ENCODE results near the gene RENBP. TPM values are rescaled to one million over a fixed set of nuclear protein-coding genes. Genes with fewer than 3 reads are reported as not detected.
A peak's percentile ranks its signal among the peaks of the same experiment; 100 is the strongest.

Gene RENBP
- total and polyA plus RNA-seq, 4 experiments from 2014 or later = 0.65 to 21.3 (median 17.2) TPM; not detected in 1

DNA sequence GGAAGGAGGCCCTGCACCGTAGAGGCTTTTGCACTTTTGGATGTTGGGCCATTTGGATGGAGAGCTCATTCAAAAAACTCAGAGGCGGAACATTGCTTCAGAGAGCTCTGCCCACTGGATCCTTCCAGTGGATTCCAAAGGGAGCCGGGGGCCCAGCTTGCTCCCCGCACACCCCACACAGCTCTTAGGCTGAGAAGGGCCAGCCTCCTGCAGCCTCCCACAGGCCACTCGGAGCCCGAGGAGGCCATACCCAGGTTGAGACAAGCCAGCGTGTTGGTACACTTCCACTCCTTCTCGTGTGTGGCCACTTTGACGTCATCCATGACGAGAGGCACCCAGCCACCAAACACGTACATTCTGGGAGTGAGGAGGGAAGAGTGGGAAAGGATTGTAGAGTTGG is 16.8 kb upstream of the RENBP start:
- H3K27ac ChIP-seq (ENCODE audit: low read depth, low read length) = no peak overlapping the region
- H3K4me1 ChIP-seq (ENCODE audit: insufficient read depth, low read length) = peaks cover 18% of the 10 kb centered on the region
- DNase-seq = no peak
- H3K27me3 ChIP-seq (ENCODE audit: insufficient read depth, low read length) = no peaks in the 10 kb centered on the region
- Mint-ChIP-seq H3K36me3 (peaks cover 26 to 51% of the 10 kb centered on the region in 2 donors), H3K4me3 (no peak overlapping the region), H3K27ac (peak overlapping the region in 1 of 7 donors; percentile 37), H3K27me3 (no peaks in the 10 kb centered on the region), H3K9me3 (no peaks in the 10 kb centered on the region), H3K4me1 (peaks cover 2 to 15% (median 8%) of the 10 kb centered on the region in 4 donors)
- intact Hi-C loops (cut with micrococcal nuclease) = no loop called here
- no peak overlapping the region for H3K4me3 ChIP-seq (ENCODE audit: low read length in 2 of 2)
- ChIA-PET CTCF (ENCODE audit: partially characterized antibody) (interaction anchor here (1.4 kb wide), 1 partner anchor 14 kb away, joined by 5 read pairs; no protein-coding TSS in a partner anchor), POLR2A (ENCODE audit: partially characterized antibody) (interaction anchor here (2.2 kb wide), 1 partner anchor 10 kb away, joined by 7 read pairs; the partner anchor contains the start of gene HCFC1)
- H3K36me3 ChIP-seq (ENCODE audit: insufficient read depth, low read length) = peaks cover 68% of the 10 kb centered on the region
- no peaks in the 10 kb centered on the region for H3K9me3 ChIP-seq (ENCODE audit: control insufficient read depth in 1 of 2, low read length in 2 of 2)

GRCh38 chrX:153960786-153961185 is 16.3 kb upstream of the RENBP start:
- Histone ChIP-seq H3K9me3 (ENCODE audit: control insufficient read depth in 1 of 2, low read length in 2 of 2) (no peaks in the 10 kb centered on the region), H3K4me3 (ENCODE audit: low read length in 2 of 2) (no peak overlapping the region), H3K36me3 (ENCODE audit: insufficient read depth, low read length) (peaks cover 68% of the 10 kb centered on the region), H3K27me3 (ENCODE audit: insufficient read depth, low read length) (no peaks in the 10 kb centered on the region), H3K4me1 (ENCODE audit: insufficient read depth, low read length) (peaks cover 13% of the 10 kb centered on the region), H3K27ac (ENCODE audit: low read depth, low read length) (no peak overlapping the region)
- peaks cover 0 to 3% (median 0%) of the 10 kb centered on the region in 8 donors for H3K9me3 Mint-ChIP-seq
- intact Hi-C loops (cut with micrococcal nuclease) = no loop called here
- H3K4me3 Mint-ChIP-seq = peak overlapping the region in 1 of 8 donors; percentile 33
- peaks cover 2 to 10% (median 5%) of the 10 kb centered on the region in 4 donors for H3K4me1 Mint-ChIP-seq
- DNase-seq = no peak
- H3K36me3 Mint-ChIP-seq = peaks cover 30 to 53% of the 10 kb centered on the region in 2 donors
- no peaks in the 10 kb centered on the region for H3K27me3 Mint-ChIP-seq
- peak overlapping the region in 1 of 7 donors; percentile 62 for H3K27ac Mint-ChIP-seq
- ChIA-PET POLR2A (ENCODE audit: partially characterized antibody) (interaction anchor here (2.2 kb wide), 1 partner anchor 11 kb away, joined by 7 read pairs; the partner anchor contains the start of gene HCFC1), CTCF (ENCODE audit: partially characterized antibody) (interaction anchor here (1.4 kb wide), 1 partner anchor 14 kb away, joined by 5 read pairs; no protein-coding TSS in a partner anchor)

DNA sequence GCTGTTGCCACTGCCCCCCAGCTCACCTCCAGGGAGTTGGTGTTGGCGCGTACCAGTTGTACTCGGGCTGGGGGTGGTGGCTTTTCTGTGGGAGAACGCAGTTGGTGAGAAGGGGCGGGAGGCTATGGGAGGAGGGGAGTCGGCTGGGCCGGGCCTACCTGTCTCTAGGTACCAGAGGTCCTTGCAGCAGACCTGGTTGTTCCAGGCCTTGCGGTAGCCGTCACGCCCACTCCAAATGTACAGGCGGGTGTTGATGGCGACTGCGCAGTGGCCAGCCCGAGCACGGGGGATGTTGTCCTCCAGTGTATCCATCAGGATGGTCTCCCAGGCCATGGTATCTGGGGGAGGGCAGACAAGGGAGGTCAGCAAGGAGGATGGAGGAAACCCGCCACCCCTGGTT is 15.6 kb upstream of the RENBP start:
- H3K9me3 Mint-ChIP-seq = peaks cover 0 to 6% (median 0%) of the 10 kb centered on the region in 8 donors
- H3K4me3 Mint-ChIP-seq = no peak overlapping the region
- H3K36me3 Mint-ChIP-seq = peaks cover 37 to 59% of the 10 kb centered on the region in 2 donors
- H3K27me3 Mint-ChIP-seq = no peaks in the 10 kb centered on the region
- peaks cover 0 to 3% (median 1%) of the 10 kb centered on the region in 4 donors for H3K4me1 Mint-ChIP-seq
- ChIA-PET POLR2A (ENCODE audit: partially characterized antibody) (interaction anchor here (1.0 kb wide), 1 partner anchor 9 kb away, joined by 3 read pairs; no protein-coding TSS in a partner anchor), CTCF (ENCODE audit: partially characterized antibody) (interaction anchor here (0.7 kb wide), 1 partner anchor 13 kb away, joined by 3 read pairs; no protein-coding TSS in a partner anchor)
- H3K9me3 ChIP-seq (ENCODE audit: control insufficient read depth in 1 of 2, low read length in 2 of 2) = no peaks in the 10 kb centered on the region
- intact Hi-C loops (cut with micrococcal nuclease) = no loop called here
- DNase-seq = peak in 1 of 5 donors; percentile 26
- H3K4me3 ChIP-seq (ENCODE audit: low read length in 2 of 2) = no peak overlapping the region
- peaks cover 68% of the 10 kb centered on the region for H3K36me3 ChIP-seq (ENCODE audit: insufficient read depth, low read length)
- peaks cover 6% of the 10 kb centered on the region for H3K4me1 ChIP-seq (ENCODE audit: insufficient read depth, low read length)
- H3K27me3 ChIP-seq (ENCODE audit: insufficient read depth, low read length) = no peaks in the 10 kb centered on the region
- H3K27ac ChIP-seq (ENCODE audit: low read depth, low read length) = no peak overlapping the region
- H3K27ac Mint-ChIP-seq = peak overlapping the region in 1 of 7 donors; percentile 15

GRCh38 chrX:153959649-153960048 is 15.2 kb upstream of the RENBP start:
- Histone ChIP-seq H3K27me3 (ENCODE audit: insufficient read depth, low read length) (no peaks in the 10 kb centered on the region), H3K4me1 (ENCODE audit: insufficient read depth, low read length) (peaks cover 3% of the 10 kb centered on the region), H3K27ac (ENCODE audit: low read depth, low read length) (no peak overlapping the region), H3K36me3 (ENCODE audit: insufficient read depth, low read length) (peaks cover 68% of the 10 kb centered on the region), H3K4me3 (ENCODE audit: low read length in 2 of 2) (no peak overlapping the region), H3K9me3 (ENCODE audit: control insufficient read depth in 1 of 2, low read length in 2 of 2) (no peaks in the 10 kb centered on the region)
- DNase-seq = peak in 1 of 5 donors; percentile 25
- Mint-ChIP-seq H3K36me3 (peaks cover 40 to 61% of the 10 kb centered on the region in 2 donors), H3K27me3 (no peaks in the 10 kb centered on the region), H3K4me1 (no peaks in the 10 kb centered on the region), H3K27ac (no peak overlapping the region), H3K4me3 (no peak overlapping the region), H3K9me3 (peaks cover 0 to 6% (median 0%) of the 10 kb centered on the region in 8 donors)
- CTCF ChIA-PET (ENCODE audit: partially characterized antibody) = interaction anchor here (0.7 kb wide), 1 partner anchor 13 kb away, joined by 3 read pairs; no protein-coding TSS in a partner anchor
- POLR2A ChIA-PET (ENCODE audit: partially characterized antibody) = interaction anchor here (1.0 kb wide), 1 partner anchor 9 kb away, joined by 3 read pairs; no protein-coding TSS in a partner anchor
- intact Hi-C loops (cut with micrococcal nuclease) = no loop called here

- H3K36me3 ChIP-seq (ENCODE audit: insufficient read depth, low read length) = peaks cover 62% of the 10 kb centered on the region
- H3K4me3 ChIP-seq (ENCODE audit: low read length in 2 of 2) = no peak overlapping the region
- no peaks in the 10 kb centered on the region for H3K9me3 ChIP-seq (ENCODE audit: control insufficient read depth in 1 of 2, low read length in 2 of 2)
- intact Hi-C loops (cut with micrococcal nuclease) = no loop called here
- Mint-ChIP-seq H3K27ac (no peak overlapping the region), H3K36me3 (peaks cover 44 to 61% of the 10 kb centered on the region in 2 donors), H3K9me3 (peaks cover 0 to 6% (median 0%) of the 10 kb centered on the region in 8 donors), H3K4me1 (peaks cover 0 to 1% (median 0%) of the 10 kb centered on the region in 4 donors), H3K4me3 (no peak overlapping the region), H3K27me3 (no peaks in the 10 kb centered on the region)
- H3K4me1 ChIP-seq (ENCODE audit: insufficient read depth, low read length) = no peaks in the 10 kb centered on the region
- CTCF ChIA-PET (ENCODE audit: partially characterized antibody) = no interaction called here
- H3K27me3 ChIP-seq (ENCODE audit: insufficient read depth, low read length) = no peaks in the 10 kb centered on the region
- no peak for DNase-seq
- H3K27ac ChIP-seq (ENCODE audit: low read depth, low read length) = no peak overlapping the region
- POLR2A ChIA-PET (ENCODE audit: partially characterized antibody) = no interaction called here
These were observed 14.2 kb upstream of the RENBP start for GRCh38 chrX:153958605-153959004.

GRCh38 chrX:153957224-153957623 is 12.8 kb upstream of the RENBP start:
- no peak overlapping the region for H3K4me3 Mint-ChIP-seq
- H3K27ac Mint-ChIP-seq = peak overlapping the region in 1 of 7 donors; percentile 17
- Histone ChIP-seq H3K9me3 (ENCODE audit: control insufficient read depth in 1 of 2, low read length in 2 of 2) (no peaks in the 10 kb centered on the region), H3K36me3 (ENCODE audit: insufficient read depth, low read length) (peaks cover 57% of the 10 kb centered on the region), H3K4me1 (ENCODE audit: insufficient read depth, low read length) (peaks cover 4% of the 10 kb centered on the region), H3K27ac (ENCODE audit: low read depth, low read length) (no peak overlapping the region), H3K4me3 (ENCODE audit: low read length in 2 of 2) (no peak overlapping the region), H3K27me3 (ENCODE audit: insufficient read depth, low read length) (no peaks in the 10 kb centered on the region)
- ChIA-PET POLR2A (ENCODE audit: partially characterized antibody) (no interaction called here), CTCF (ENCODE audit: partially characterized antibody) (no interaction called here)
- no peaks in the 10 kb centered on the region for H3K27me3 Mint-ChIP-seq
- H3K4me1 Mint-ChIP-seq = peaks cover 0 to 7% (median 2%) of the 10 kb centered on the region in 4 donors
- intact Hi-C loops (cut with micrococcal nuclease) = no loop called here
- peaks cover 48 to 54% of the 10 kb centered on the region in 2 donors for H3K36me3 Mint-ChIP-seq
- DNase-seq = no peak
- peaks cover 0 to 6% (median 0%) of the 10 kb centered on the region in 8 donors for H3K9me3 Mint-ChIP-seq

DNA sequence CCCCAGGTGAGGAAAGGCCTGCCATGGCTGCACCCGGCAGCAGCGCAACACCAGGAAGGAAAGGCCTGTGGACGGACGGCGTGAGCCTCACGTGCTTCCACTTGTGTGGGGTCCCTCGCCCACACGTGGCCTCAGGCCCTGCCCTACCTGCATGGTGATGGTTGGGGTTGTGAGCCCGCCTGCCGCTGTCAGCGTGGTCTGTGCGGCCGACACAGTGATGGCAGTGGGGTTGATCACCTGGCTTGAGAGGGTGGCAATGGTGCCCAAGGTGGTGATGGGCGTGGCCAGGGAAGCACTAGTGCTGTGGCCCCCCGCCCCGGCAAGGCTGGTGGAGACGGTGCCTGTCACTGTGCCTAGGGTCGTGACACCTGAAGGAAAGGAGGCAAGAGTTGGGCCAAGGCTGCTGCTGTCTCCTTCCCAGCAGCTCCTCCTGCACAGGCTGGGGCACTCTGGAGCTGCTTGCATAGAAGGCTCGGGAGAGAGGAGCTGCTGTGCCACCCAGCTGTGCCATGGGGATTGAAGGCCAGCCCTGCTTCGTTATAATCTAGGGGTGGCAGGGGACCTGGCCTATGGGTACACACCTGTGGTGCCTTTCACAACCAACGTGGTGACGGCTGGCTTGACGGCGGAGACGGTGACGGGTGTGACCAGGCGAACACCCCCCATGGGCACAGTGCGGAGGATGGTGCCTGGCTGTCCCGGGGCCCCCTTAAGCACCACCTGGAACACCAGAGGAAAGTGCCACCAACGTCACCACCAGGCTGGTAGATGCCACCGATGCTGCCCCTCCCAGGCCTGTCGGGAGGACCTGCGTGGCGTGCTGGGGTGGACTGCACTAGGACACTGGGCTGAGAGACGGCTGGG is 11.8 kb upstream of the RENBP start:
- intact Hi-C loops (cut with micrococcal nuclease) = no loop called here
- H3K4me3 Mint-ChIP-seq = no peak overlapping the region
- peaks cover 0 to 7% (median 2%) of the 10 kb centered on the region in 4 donors for H3K4me1 Mint-ChIP-seq
- peak overlapping the region in 2 of 7 donors; percentile 29 to 64 for H3K27ac Mint-ChIP-seq
- H3K36me3 Mint-ChIP-seq = peaks cover 50% of the 10 kb centered on the region in 2 donors
- H3K27ac ChIP-seq (ENCODE audit: low read depth, low read length) = no peak overlapping the region
- H3K36me3 ChIP-seq (ENCODE audit: insufficient read depth, low read length) = peaks cover 52% of the 10 kb centered on the region
- no peaks in the 10 kb centered on the region for H3K27me3 ChIP-seq (ENCODE audit: insufficient read depth, low read length)
- POLR2A ChIA-PET (ENCODE audit: partially characterized antibody) = no interaction called here
- no peaks in the 10 kb centered on the region for H3K27me3 Mint-ChIP-seq
- H3K9me3 Mint-ChIP-seq = peaks cover 0 to 6% (median 0%) of the 10 kb centered on the region in 8 donors
- no peaks in the 10 kb centered on the region for H3K9me3 ChIP-seq (ENCODE audit: control insufficient read depth in 1 of 2, low read length in 2 of 2)
- peak in 1 of 5 donors; percentile 16 for DNase-seq
- no peak overlapping the region for H3K4me3 ChIP-seq (ENCODE audit: low read length in 2 of 2)
- CTCF ChIA-PET (ENCODE audit: partially characterized antibody) = no interaction called here
- peaks cover 4% of the 10 kb centered on the region for H3K4me1 ChIP-seq (ENCODE audit: insufficient read depth, low read length)
